Measurements from ENCODE around the gene PIGA.

The PIGA gene

GRCh38 chrX:15335135-15336022 lies at the start of gene PIGA:
Gene PIGA, minus strand, starts transcription at chrX:15335523. Its CDS starts 3,593 bp downstream, at chrX:15331930.
- peak; percentile 95 for DNase-seq

GRCh38 chrX:15384304-15384703 lies 49.0 kb upstream of the PIGA start, which contains the start of gene VEGFD:
Gene VEGFD, minus strand, starts transcription at chrX:15384413. Its CDS starts 467 bp downstream, at chrX:15383946.
- Histone ChIP-seq H4K20me1 (ENCODE audit: insufficient read depth, low read length) (no peaks in the 10 kb centered on the region), H3F3A (ENCODE audit: insufficient read depth, low read length) (no peaks in the 10 kb centered on the region), H3K9me3 (replicated peaks; ENCODE audit: insufficient read depth, low read length) (no peaks in the 10 kb centered on the region), H3K4me1 (ENCODE audit: low read length) (no peaks in the 10 kb centered on the region), H3K9me2 (replicated peaks; ENCODE audit: insufficient read depth, low read length) (no peaks in the 10 kb centered on the region), H3K4me3 (ENCODE audit: low read length) (no peak within 1 kb of the TSS), H3K27me3 (replicated peaks; ENCODE audit: insufficient read depth, low read length) (no peaks in the 10 kb centered on the region), H3K36me3 (replicated peaks; ENCODE audit: insufficient read depth, low read length) (no peaks in the 10 kb centered on the region), H3K27ac (ENCODE audit: low read length) (no peak within 1 kb of the TSS), H3K79me2 (ENCODE audit: low read length) (no peaks in the 10 kb centered on the region), H3K4me2 (ENCODE audit: low read depth, low read length) (no peak within 1 kb of the TSS), H2AFZ (ENCODE audit: low read length) (no peak within 1 kb of the TSS), H3K9ac (ENCODE audit: low read length) (no peak within 1 kb of the TSS)
- TF ChIP-seq CTCF (IDR thresholded peaks at IDR 0.05; ENCODE audit: low read length): no peak
- TF ChIP-seq EZH2phosphoT487 (IDR thresholded peaks at IDR 0.05; ENCODE audit: low read length): no peak
- no peak for TF ChIP-seq EZH2 (optimal IDR thresholded peaks at IDR 0.05; ENCODE audit: low read depth, low read length)
- DNase-seq: no peak

More at GRCh38 chrX:15335135-15336022, at the start of gene PIGA:
- Histone ChIP-seq H3K27me3 (replicated peaks; ENCODE audit: insufficient read depth, low read length) (no peaks in the 10 kb centered on the region), H3K4me3 (ENCODE audit: low read length) (peak within 1 kb of the TSS; percentile 83), H3K9ac (ENCODE audit: low read length) (peak within 1 kb of the TSS; percentile 84), H2AFZ (ENCODE audit: low read length) (peak within 1 kb of the TSS; percentile 53), H3F3A (ENCODE audit: insufficient read depth, low read length) (no peaks in the 10 kb centered on the region), H4K20me1 (ENCODE audit: insufficient read depth, low read length) (no peaks in the 10 kb centered on the region), H3K36me3 (replicated peaks; ENCODE audit: insufficient read depth, low read length) (no peaks in the 10 kb centered on the region), H3K27ac (ENCODE audit: low read length) (peak within 1 kb of the TSS; percentile 46; the same call in 1 of the 2 replicates), H3K4me1 (ENCODE audit: low read length) (no peaks in the 10 kb centered on the region), H3K79me2 (ENCODE audit: low read length) (peaks cover 6% of the 10 kb centered on the region; the same call in 1 of the 2 replicates), H3K9me3 (replicated peaks; ENCODE audit: insufficient read depth, low read length) (no peaks in the 10 kb centered on the region), H3K9me2 (replicated peaks; ENCODE audit: insufficient read depth, low read length) (no peaks in the 10 kb centered on the region), H3K4me2 (ENCODE audit: low read depth, low read length) (peak within 1 kb of the TSS; percentile 66)
- TF ChIP-seq CTCF (IDR thresholded peaks at IDR 0.05; ENCODE audit: low read length): no peak

GRCh38 chrX:15382813-15383212 lies 47.5 kb upstream of the PIGA start:
- H3K27me3 ChIP-seq (replicated peaks; ENCODE audit: insufficient read depth, low read length): no peaks in the 10 kb centered on the region
- H3K9me2 ChIP-seq (replicated peaks; ENCODE audit: insufficient read depth, low read length): no peaks in the 10 kb centered on the region
- H3K36me3 ChIP-seq (replicated peaks; ENCODE audit: insufficient read depth, low read length): no peaks in the 10 kb centered on the region
- no peak overlapping the region for H3K4me2 ChIP-seq (ENCODE audit: low read depth, low read length)
- TF ChIP-seq CTCF (IDR thresholded peaks at IDR 0.05; ENCODE audit: low read length): no peak
- no peak for TF ChIP-seq EZH2phosphoT487 (IDR thresholded peaks at IDR 0.05; ENCODE audit: low read length)
- no peak for TF ChIP-seq EZH2 (optimal IDR thresholded peaks at IDR 0.05; ENCODE audit: low read depth, low read length)
- no peak overlapping the region for H3K9ac ChIP-seq (ENCODE audit: low read length)
- H3K4me3 ChIP-seq (ENCODE audit: low read length): no peak overlapping the region
- no peaks in the 10 kb centered on the region for H3F3A ChIP-seq (ENCODE audit: insufficient read depth, low read length)
- no peaks in the 10 kb centered on the region for H3K4me1 ChIP-seq (ENCODE audit: low read length)
- H3K79me2 ChIP-seq (ENCODE audit: low read length): no peaks in the 10 kb centered on the region
- no peak overlapping the region for H2AFZ ChIP-seq (ENCODE audit: low read length)
- DNase-seq: no peak
- H3K27ac ChIP-seq (ENCODE audit: low read length): no peak overlapping the region
- H3K9me3 ChIP-seq (replicated peaks; ENCODE audit: insufficient read depth, low read length): no peaks in the 10 kb centered on the region
- H4K20me1 ChIP-seq (ENCODE audit: insufficient read depth, low read length): no peaks in the 10 kb centered on the region
